GM18508 (cell line): ENCODE measurements around the gene DET1.
"Not testable (repeated sequence)": the region's sequence is repeated elsewhere in the genome, so short reads cannot be mapped to it uniquely, and the experiment has no call there.

Experiments used
- ATAC-seq: cut with Tn5 transposase; IDR thresholded peaks from one replicate; pipeline ENCODE4 v1.9.1; 2021; ENCODE audit warnings: moderate number of reproducible peaks; ENCODE audit not compliant: insufficient read depth, unreplicated experiment

The DET1 gene

GRCh38 chr15:88469321-88469720, 77.2 kb downstream of the DET1 start:
- no peak for ATAC-seq

DNA sequence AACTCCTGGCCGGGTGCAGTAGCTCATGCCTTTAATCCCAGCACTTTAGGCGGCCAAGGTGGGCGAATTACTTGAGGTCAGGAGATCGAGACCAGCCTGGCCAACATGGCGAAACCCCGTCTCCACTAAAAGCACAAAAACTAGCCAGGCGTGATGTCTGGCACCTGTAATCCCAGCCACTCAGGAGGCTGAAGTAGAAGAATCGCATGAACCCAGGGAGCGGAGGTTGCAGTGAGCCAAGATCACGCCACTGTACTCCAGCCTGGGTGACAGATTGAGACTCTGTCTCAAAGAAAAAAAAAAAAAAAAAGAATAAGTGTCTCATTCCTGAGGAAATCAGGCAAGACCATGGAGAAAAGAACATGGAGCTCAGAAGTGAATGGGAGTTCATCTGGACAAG, 77.8 kb downstream of the DET1 start:
- ATAC-seq: not testable (repeated sequence)

DNA sequence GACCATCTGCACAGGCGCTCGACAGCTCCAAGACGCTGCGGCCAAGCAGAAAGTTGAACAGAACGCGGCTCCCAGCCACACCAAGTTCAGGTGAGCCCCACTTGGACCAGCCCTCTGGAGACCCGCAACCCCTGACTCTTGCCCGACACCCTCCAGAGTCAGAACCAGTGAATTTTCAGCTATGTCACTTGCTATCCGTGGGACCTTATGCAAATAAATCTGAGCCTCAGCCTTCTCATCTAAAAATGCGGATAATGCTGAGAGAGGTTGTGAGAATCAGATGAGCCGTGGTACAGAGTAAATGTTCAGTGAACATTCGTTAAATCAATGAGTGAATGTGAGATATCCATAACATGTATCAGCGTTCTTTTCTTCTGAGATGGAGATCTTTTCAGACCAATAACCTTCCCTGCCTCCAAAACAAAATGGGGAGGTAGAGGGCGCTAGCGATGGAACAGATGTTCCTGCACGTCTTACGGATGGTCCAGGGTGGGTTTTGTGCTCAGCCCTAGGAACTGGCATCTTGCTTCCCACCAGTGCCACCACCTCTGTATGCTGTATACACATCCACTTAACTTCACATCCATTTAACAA, 78.4 kb downstream of the DET1 start:
- no peak for ATAC-seq

GRCh38 chr15:88467073-88467934, 79.2 kb downstream of the DET1 start, which contains the start of the genes MRPL46 and MRPS11:
Gene MRPL46 (minus strand): TSS chr15:88467388. CDS start chr15:88467377, 11 bp downstream.
Gene MRPS11 (plus strand): TSS chr15:88467708. CDS start chr15:88467718, 10 bp downstream.
- ATAC-seq: peak; percentile 60

GRCh38 chr15:88465633-88466224, 80.8 kb downstream of the DET1 start:
- ATAC-seq: no peak

GRCh38 chr15:88463870-88464532, 82.5 kb downstream of the DET1 start:
- no peak for ATAC-seq
